HCT116 (cell line): ENCODE data around the gene CYB5B. TPM values are rescaled to one million over a fixed set of nuclear protein-coding genes. Genes with fewer than 3 reads are reported as not detected.
"Not testable (repeated sequence)": the region's sequence is repeated elsewhere in the genome, so short reads cannot be mapped to it uniquely, and the experiment has no call there.

ENCODE experiments used
- ATAC-seq: fragments of 200-7000 bp; cut with Tn5 transposase; 2 replicates; pipeline ENCODE4 v1.9.1; 2020; ENCODE audit warnings: mild to moderate bottlenecking, moderate library complexity
- BruUV-seq: library from RNA; stranded (reverse); fragments of 400-500 nt; replicated peaks from 2 replicates; lab custom pipeline; 2021; lab: Mats Ljungman, UMichigan
- CTCF ChIA-PET: fragments of 300-600 bp; sonication (Branson Sonifier 250); formaldehyde crosslinking; loops from one replicate; lab custom pipeline; 2021; ENCODE audit warnings: antibody characterized with exemption; lab: Charles Lee
- POLR2A ChIA-PET: fragments of 300-600, 350-600 bp; sonication (Branson Sonifier 250); formaldehyde crosslinking; loops from one replicate; lab custom pipeline; 2021; ENCODE audit warnings: antibody characterized with exemption; lab: Charles Lee
- RAD21 ChIA-PET, 2 experiments: fragments of 300-600 bp; sonication (Branson Sonifier 250); formaldehyde crosslinking; loops; one replicate each; lab custom pipeline; 2023; ENCODE audit warnings: low total read pairs in 2 of 2; ENCODE audit not compliant: uncharacterized antibody in 2 of 2, unreplicated experiment in 2 of 2, low non-redundant PET in 1 of 2; lab: Charles Lee
- DNase-seq: peaks from one replicate; pipeline ENCODE4 v3.0.0-alpha.2; 2010; ENCODE audit warnings: low read depth, low spot score
- H2AFZ ChIP-seq: fragments of 200-600 bp; shearing (Covaris generic), sonication (generic); 2 replicates; pipeline ENCODE4 v1.6.1; 2017; ENCODE audit warnings: low read depth, mixed run types, mixed read lengths, antibody characterized with exemption, low read length; ENCODE audit not compliant: poor library complexity, severe bottlenecking
- H3K27ac ChIP-seq: 2 replicates; pipeline ENCODE4 v1.5.1; 2012; ENCODE audit warnings: low read depth, low read length
- H3K27me3 ChIP-seq: fragments of 200-600 bp; sonication (generic); 2 replicates; pipeline ENCODE4 v1.6.1; 2016; ENCODE audit warnings: mixed run types, low read length, mixed read lengths; ENCODE audit not compliant: insufficient read depth
- H3K36me3 ChIP-seq, 2 experiments: fragments of 200-500 bp in 1 of 2; fragments of 200-600 bp in 1 of 2; sonication (Bioruptor generic) in 1 of 2; sonication (generic) in 1 of 2; 2 replicates each; pipeline versions ENCODE4 v1.5.1 to v1.6.1; 2014 to 2016; ENCODE audit warnings: low read length in 2 of 2, inconsistent platforms in 1 of 2, mixed read lengths in 1 of 2, mixed run types in 1 of 2; ENCODE audit not compliant: insufficient read depth in 2 of 2, control insufficient read depth in 1 of 2
- H3K4me1 ChIP-seq, 2 experiments: fragments of 200-600 bp in 1 of 2; sonication (generic) in 1 of 2; 2 replicates each; pipeline versions ENCODE4 v1.5.1 to v1.6.1; 2012 to 2017; ENCODE audit warnings: low read length in 2 of 2, inconsistent platforms in 1 of 2, mild to moderate bottlenecking in 1 of 2, mixed read lengths in 1 of 2, mixed run types in 1 of 2, moderate library complexity in 1 of 2; ENCODE audit not compliant: insufficient read depth in 2 of 2, control insufficient read depth in 1 of 2
- H3K4me2 ChIP-seq: fragments of 200-600 bp; sonication (generic); 2 replicates; pipeline ENCODE4 v1.6.1; 2017; ENCODE audit warnings: mixed run types, low read length, mixed read lengths
- H3K4me3 ChIP-seq, 2 experiments: fragments of 200-600 bp in 1 of 2; sonication (generic) in 1 of 2; replicated peaks in 1 of 2; 2 replicates each; pipeline ENCODE4 v1.5.1; 2011 to 2016; ENCODE audit warnings: low read length in 2 of 2, control low read depth in 1 of 2, low read depth in 1 of 2, mild to moderate bottlenecking in 1 of 2, mixed read lengths in 1 of 2, mixed run types in 1 of 2
- H3K79me2 ChIP-seq: fragments of 200-600 bp; sonication (generic); 2 replicates; pipeline ENCODE4 v1.6.1; 2017; ENCODE audit warnings: mild to moderate bottlenecking, mixed run types, low read length, moderate library complexity, mixed read lengths; ENCODE audit not compliant: insufficient read depth
- H3K9ac ChIP-seq: fragments of 200-600 bp; sonication (generic); 2 replicates; pipeline ENCODE4 v1.6.1; 2016; ENCODE audit warnings: low read length, mixed read lengths
- H3K9me2 ChIP-seq: fragments of 200-600 bp; sonication (generic), shearing (Covaris generic); 2 replicates; pipeline ENCODE4 v1.6.1; 2017; ENCODE audit warnings: mixed run types, mild to moderate bottlenecking, moderate library complexity; ENCODE audit not compliant: insufficient read depth
- H3K9me3 ChIP-seq, 2 experiments: fragments of 200-500 bp in 1 of 2; fragments of 200-600 bp in 1 of 2; sonication (Bioruptor generic) in 1 of 2; sonication (generic) in 1 of 2; 2 replicates each; pipeline ENCODE4 v1.6.1; 2014 to 2017; ENCODE audit warnings: low read length in 2 of 2, mixed read lengths in 2 of 2, inconsistent platforms in 1 of 2, low read depth in 1 of 2, mild to moderate bottlenecking in 1 of 2, mixed run types in 1 of 2, moderate library complexity in 1 of 2; ENCODE audit not compliant: control insufficient read depth in 1 of 2, insufficient read depth in 1 of 2
- H4K20me1 ChIP-seq: fragments of 200-600 bp; sonication (generic), shearing (Covaris generic); 2 replicates; pipeline ENCODE4 v1.6.1; 2017; ENCODE audit warnings: mixed run types, mild to moderate bottlenecking, moderate library complexity; ENCODE audit not compliant: insufficient read depth
- TCF7L2 ChIP-seq: IDR thresholded peaks from 2 replicates; pipeline ENCODE4 v1.7.0; 2011; ENCODE audit warnings: borderline replicate concordance, inconsistent platforms; ENCODE audit not compliant: insufficient read depth, insufficient read length; ENCODE audit errors: extremely low read depth
- intact Hi-C: fragments of 100-400 bp; cut with micrococcal nuclease; formaldehyde crosslinking; loops from 2 replicates; pipeline ENCODE4 v1.10.0; 2022
- total RNA-seq: library from RNA; stranded (reverse); gene quantifications from one replicate; pipeline ENCODE4 v1.2.1, GENCODE V29; 2021; ENCODE audit not compliant: unreplicated experiment
- TF ChIP-seq, protein P1 (sequence below), 3 experiments: fragments of 200-600 bp in 1 of 3; sonication (generic) in 1 of 3; IDR thresholded peaks in 2 of 3; conservative IDR thresholded peaks in 1 of 3; 2 replicates each; pipeline ENCODE4 v1.5.1; 2012 to 2017; ENCODE audit warnings: low read depth in 2 of 3, low read length in 2 of 3, antibody characterized with exemption in 1 of 3, borderline replicate concordance in 1 of 3, control low read depth in 1 of 3, mild to moderate bottlenecking in 1 of 3, mixed read lengths in 1 of 3, mixed run types in 1 of 3, moderate library complexity in 1 of 3; ENCODE audit not compliant: insufficient read depth in 1 of 3

CYB5B gene
- total RNA-seq, 1 experiment from 2014 or later = 689 TPM

DNA sequence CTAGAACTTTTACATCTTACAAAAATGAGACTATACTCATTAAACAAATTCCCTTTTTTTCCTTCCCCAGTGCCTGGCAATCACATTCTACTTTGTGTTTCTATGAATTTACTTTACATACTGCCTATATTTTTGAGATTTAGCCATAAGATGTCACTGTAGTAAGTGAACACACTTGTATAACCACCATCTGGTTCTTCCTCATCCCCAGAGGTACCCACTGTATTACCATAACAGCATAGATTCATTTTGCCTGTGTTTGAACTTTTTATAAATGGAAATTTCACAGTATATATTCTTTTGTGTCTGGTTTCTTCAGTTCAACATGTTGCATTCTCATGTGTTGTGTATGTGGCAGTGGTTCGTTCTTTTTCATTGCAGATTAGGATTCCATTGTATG is 15.8 kb downstream of the CYB5B start (continued):
- TF ChIP-seq TCF7L2 = no peak
- TF ChIP-seq, protein P1, sequence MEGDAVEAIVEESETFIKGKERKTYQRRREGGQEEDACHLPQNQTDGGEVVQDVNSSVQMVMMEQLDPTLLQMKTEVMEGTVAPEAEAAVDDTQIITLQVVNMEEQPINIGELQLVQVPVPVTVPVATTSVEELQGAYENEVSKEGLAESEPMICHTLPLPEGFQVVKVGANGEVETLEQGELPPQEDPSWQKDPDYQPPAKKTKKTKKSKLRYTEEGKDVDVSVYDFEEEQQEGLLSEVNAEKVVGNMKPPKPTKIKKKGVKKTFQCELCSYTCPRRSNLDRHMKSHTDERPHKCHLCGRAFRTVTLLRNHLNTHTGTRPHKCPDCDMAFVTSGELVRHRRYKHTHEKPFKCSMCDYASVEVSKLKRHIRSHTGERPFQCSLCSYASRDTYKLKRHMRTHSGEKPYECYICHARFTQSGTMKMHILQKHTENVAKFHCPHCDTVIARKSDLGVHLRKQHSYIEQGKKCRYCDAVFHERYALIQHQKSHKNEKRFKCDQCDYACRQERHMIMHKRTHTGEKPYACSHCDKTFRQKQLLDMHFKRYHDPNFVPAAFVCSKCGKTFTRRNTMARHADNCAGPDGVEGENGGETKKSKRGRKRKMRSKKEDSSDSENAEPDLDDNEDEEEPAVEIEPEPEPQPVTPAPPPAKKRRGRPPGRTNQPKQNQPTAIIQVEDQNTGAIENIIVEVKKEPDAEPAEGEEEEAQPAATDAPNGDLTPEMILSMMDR (IDR thresholded peaks at IDR 0.05 in 2 of 3, conservative IDR thresholded peaks at IDR 0.05 in 1 of 3; ENCODE audit: borderline replicate concordance in 1 of 3, insufficient read depth in 1 of 3, low read depth in 2 of 3, low read length in 2 of 3) = no peak

GRCh38 chr16:69441030-69441429 is 16.6 kb downstream of the CYB5B start:
- peak overlapping the region; percentile 57 for H3K27ac ChIP-seq
- DNase-seq, H3K9me3 ChIP-seq, H3K4me3 ChIP-seq, BruUV-seq, RAD21 ChIA-PET, intact Hi-C loops, H3K27me3 ChIP-seq, ATAC-seq, H3K9ac ChIP-seq, H3K9me2 ChIP-seq, H4K20me1 ChIP-seq, H2AFZ ChIP-seq, CTCF ChIA-PET, POLR2A ChIA-PET: not testable (repeated sequence)
- peaks cover 100% of the 10 kb centered on the region for H3K79me2 ChIP-seq
- peaks cover 82 to 93% of the 10 kb centered on the region in 2 experiments for H3K4me1 ChIP-seq
- peaks cover 18 to 23% of the 10 kb centered on the region in 2 experiments; a peak in 3 of 4 replicates for H3K36me3 ChIP-seq
- H3K4me2 ChIP-seq = peak overlapping the region; percentile 26; the same call in 1 of the 2 replicates
